HL-60 (cell line): ENCODE data around the gene NDUFB2.

Experiments used
- DNase-seq, 2 experiments: peaks; one replicate each; pipeline ENCODE4 v3.0.0-alpha.2; 2010 to 2020; ENCODE audit warnings: low read depth in 1 of 2, low spot score in 1 of 2
- H3K27ac ChIP-seq: fragments of 250-450 bp; sonication (Bioruptor Pico); replicated peaks from 2 replicates; pipeline ENCODE4 v1.5.1; 2020; ENCODE audit warnings: mild to moderate bottlenecking, moderate library complexity
- H3K27me3 ChIP-seq: fragments of 250-450 bp; sonication (Bioruptor Pico); 2 replicates; pipeline ENCODE4 v1.5.1; 2021; ENCODE audit warnings: mild to moderate bottlenecking, moderate library complexity; ENCODE audit not compliant: insufficient read depth, poor library complexity, severe bottlenecking
- H3K4me3 ChIP-seq: replicated peaks from 2 replicates; pipeline ENCODE4 v1.5.1; 2011; ENCODE audit warnings: mild to moderate bottlenecking, control low read depth, low read length; ENCODE audit not compliant: insufficient read depth
- CTCF ChIP-seq: IDR thresholded peaks from one replicate; pipeline ENCODE4 v1.5.1; 2011; ENCODE audit warnings: low read length, control low read depth, inconsistent platforms; ENCODE audit not compliant: insufficient read depth
- GABPA ChIP-seq: IDR thresholded peaks from 2 replicates; pipeline ENCODE4 v1.6.1; 2012; ENCODE audit warnings: low read depth
- POLR2AphosphoS5 ChIP-seq: IDR thresholded peaks from 2 replicates; pipeline ENCODE4 v1.6.1; 2012; ENCODE audit warnings: low read depth
- REST ChIP-seq: IDR thresholded peaks from 2 replicates; pipeline ENCODE4 v1.6.1; 2012; ENCODE audit warnings: low read depth; ENCODE audit not compliant: insufficient replicate concordance
- SPI1 ChIP-seq: IDR thresholded peaks from 2 replicates; pipeline ENCODE4 v1.6.1; 2012; ENCODE audit warnings: low read depth, mild to moderate bottlenecking, borderline replicate concordance

Gene NDUFB2

DNA sequence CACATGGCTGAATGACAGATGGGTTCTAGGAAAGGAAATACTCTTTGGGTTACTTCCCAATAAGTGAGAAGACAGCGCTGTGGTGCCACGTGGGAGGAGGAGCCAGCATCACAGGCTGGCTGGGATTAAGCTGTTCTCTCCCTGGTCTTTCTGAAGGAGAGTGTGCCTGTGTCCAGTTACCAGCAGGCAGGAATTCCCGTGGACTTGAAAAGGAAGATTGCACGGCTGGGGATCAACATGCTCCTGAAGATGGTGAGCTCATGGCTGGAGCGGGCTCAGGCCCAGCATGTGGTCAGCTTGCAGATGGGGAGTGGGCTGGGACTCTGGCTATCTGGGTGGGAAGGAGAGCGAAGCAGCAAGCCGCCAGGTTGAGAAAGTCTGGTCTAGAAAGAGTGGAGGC lies 15.6 kb upstream of the NDUFB2 start:
- no peak for DNase-seq
- H3K27me3 ChIP-seq, result no peaks in the 10 kb centered on the region
- H3K4me3 ChIP-seq, result no peak overlapping the region
- no peak overlapping the region for H3K27ac ChIP-seq
- TF ChIP-seq SPI1 (no peak), POLR2AphosphoS5 (no peak), CTCF (no peak), REST (no peak), GABPA (no peak)

DNA sequence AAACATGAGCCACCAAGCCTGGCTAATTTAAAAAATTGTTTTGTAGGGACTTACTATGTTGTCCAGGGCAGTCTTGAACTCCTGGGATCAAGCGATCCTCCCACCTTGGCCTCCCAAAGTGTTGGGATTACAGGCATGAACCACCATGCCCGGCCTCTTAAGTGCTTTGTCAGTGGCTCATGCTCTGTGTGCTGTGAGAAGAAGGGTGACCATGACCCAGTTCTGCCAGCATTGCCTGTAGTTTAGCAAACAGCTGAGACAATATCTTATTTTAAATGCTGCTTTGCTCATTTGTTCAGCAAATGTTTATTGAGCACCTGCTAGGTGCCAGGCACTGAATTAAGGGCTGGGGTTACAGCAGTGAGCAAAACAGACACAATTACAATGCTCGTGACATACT lies 14.7 kb upstream of the NDUFB2 start:
- Histone ChIP-seq H3K4me3 (no peak overlapping the region), H3K27ac (no peak overlapping the region), H3K27me3 (no peaks in the 10 kb centered on the region)
- DNase-seq, result no peak
- TF ChIP-seq GABPA (no peak), CTCF (no peak), SPI1 (no peak), POLR2AphosphoS5 (no peak), REST (no peak)

GRCh38 chr7:140683657-140684056 lies 12.9 kb upstream of the NDUFB2 start:
- TF ChIP-seq GABPA (no peak), REST (no peak), SPI1 (no peak), POLR2AphosphoS5 (no peak), CTCF (no peak)
- DNase-seq, result no peak
- Histone ChIP-seq H3K4me3 (no peak overlapping the region), H3K27ac (no peak overlapping the region), H3K27me3 (no peaks in the 10 kb centered on the region)
